Measurements from ENCODE around the gene RNF227. TPM values are rescaled to one million over a fixed set of nuclear protein-coding genes. Genes with fewer than 3 reads are reported as not detected.

Gene RNF227
- total and polyA plus RNA-seq, 2 donors, result 2.7 to 5.8 TPM

DNA sequence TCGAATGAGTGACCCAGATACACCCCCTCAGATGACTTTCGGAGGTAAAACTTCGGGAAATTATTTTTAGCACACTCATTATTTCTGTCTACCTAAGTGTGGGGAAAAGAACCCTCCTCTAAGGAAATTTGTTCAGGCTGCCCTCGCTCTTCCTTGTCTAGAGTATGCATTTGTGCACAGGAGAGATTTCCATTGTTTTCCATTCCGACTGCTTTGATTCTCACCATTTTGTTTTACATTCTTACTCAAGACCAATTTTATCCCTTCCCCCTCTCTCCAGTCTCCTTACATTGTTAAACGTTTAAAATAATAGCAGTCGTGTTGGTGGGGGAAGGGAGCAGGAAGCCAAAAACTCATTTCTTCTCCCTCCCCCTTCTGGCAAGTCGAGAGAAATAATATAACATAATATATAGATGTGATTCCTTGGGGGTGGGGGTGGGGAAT, 29.0 kb downstream of the RNF227 start:
- H3K27ac ChIP-seq (ENCODE audit: low read depth in 1 of 2, low read length in 1 of 2), result peak overlapping the region; percentile 95 to 96

DNA sequence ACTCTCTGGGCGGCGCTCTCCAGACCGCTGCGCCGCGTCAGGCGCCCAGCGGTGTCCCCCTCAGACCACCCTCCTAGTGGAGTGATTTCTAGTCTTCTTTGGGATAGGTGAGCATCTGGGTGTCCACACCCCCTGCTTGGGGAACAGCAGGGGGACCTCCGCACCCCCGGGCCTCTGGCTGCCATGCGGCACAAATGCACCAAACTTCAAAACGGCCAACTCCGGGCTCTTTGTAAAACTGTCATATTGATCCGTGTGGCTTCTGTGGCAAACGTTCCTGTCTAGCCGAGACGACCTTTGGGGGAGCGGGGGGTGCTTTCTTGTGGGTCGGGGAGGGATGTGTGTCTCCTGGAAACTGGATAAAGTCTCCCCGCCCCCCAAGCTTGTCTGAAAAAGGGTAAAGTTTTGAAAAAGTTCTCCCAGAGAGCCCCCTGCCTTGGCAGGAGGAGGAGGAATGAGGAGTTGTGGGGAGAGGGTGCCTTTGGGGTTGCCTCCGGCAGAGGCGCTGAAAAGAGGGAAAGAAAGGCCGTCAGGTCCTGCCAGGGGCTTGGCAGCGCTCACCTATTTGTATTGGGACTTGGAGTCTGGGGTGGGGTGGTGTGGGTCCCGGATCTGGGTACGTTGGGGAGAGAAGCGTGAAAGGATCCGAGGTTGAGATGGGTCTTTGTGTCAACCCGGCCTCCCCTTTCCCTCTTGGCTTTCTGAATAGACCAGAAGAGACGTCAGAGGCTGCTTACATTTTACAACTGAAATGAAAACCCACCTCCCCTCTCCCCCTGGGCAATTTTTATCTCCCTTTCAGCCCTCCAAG, 29.7 kb downstream of the RNF227 start:
- WGBS, result under 1% methylated on average over 30 of the region's 30 CpGs
- Histone ChIP-seq H3K36me3 (ENCODE audit: control insufficient read depth in 2 of 2, insufficient read depth in 2 of 2, low read length in 1 of 2) (peaks cover 17 to 25% of the 10 kb centered on the region in 2 donors), H3K4me3 (ENCODE audit: low read length in 2 of 2) (peak overlapping the region; percentile 82 to 87), H3K27me3 (ENCODE audit: control insufficient read depth in 2 of 2, insufficient read depth in 1 of 2, low read length in 1 of 2) (no peaks in the 10 kb centered on the region), H3K9me3 (ENCODE audit: control insufficient read depth in 2 of 2, insufficient read depth in 1 of 2, low read length in 1 of 2) (peaks cover 0 to 6% of the 10 kb centered on the region in 2 donors), H3K4me1 (ENCODE audit: control insufficient read depth in 2 of 2, insufficient read depth in 2 of 2, low read length in 2 of 2) (peaks cover 32 to 63% of the 10 kb centered on the region in 2 donors), H3K27ac (ENCODE audit: low read depth in 1 of 2, low read length in 1 of 2) (peak overlapping the region; percentile 95 to 96)
- DNase-seq (ENCODE audit: low read depth in 6 of 9, low spot score in 9 of 9), result peak in 2 of 9 donors; percentile 43 to 71

More for the DNA sequence above, 29.0 kb downstream of the RNF227 start:
- Histone ChIP-seq H3K4me3 (ENCODE audit: low read length in 2 of 2) (peak overlapping the region; percentile 82 to 87), H3K9me3 (ENCODE audit: control insufficient read depth in 2 of 2, insufficient read depth in 1 of 2, low read length in 1 of 2) (peaks cover 0 to 6% of the 10 kb centered on the region in 2 donors), H3K27me3 (ENCODE audit: control insufficient read depth in 2 of 2, insufficient read depth in 1 of 2, low read length in 1 of 2) (no peaks in the 10 kb centered on the region), H3K36me3 (ENCODE audit: control insufficient read depth in 2 of 2, insufficient read depth in 2 of 2, low read length in 1 of 2) (peaks cover 21 to 31% of the 10 kb centered on the region in 2 donors), H3K4me1 (ENCODE audit: control insufficient read depth in 2 of 2, insufficient read depth in 2 of 2, low read length in 2 of 2) (peaks cover 26 to 57% of the 10 kb centered on the region in 2 donors)
- WGBS, result 2% methylated on average over 8 of the region's 8 CpGs
- DNase-seq (ENCODE audit: low read depth in 6 of 9, low spot score in 9 of 9), result peak in 1 of 9 donors; percentile 84

DNA sequence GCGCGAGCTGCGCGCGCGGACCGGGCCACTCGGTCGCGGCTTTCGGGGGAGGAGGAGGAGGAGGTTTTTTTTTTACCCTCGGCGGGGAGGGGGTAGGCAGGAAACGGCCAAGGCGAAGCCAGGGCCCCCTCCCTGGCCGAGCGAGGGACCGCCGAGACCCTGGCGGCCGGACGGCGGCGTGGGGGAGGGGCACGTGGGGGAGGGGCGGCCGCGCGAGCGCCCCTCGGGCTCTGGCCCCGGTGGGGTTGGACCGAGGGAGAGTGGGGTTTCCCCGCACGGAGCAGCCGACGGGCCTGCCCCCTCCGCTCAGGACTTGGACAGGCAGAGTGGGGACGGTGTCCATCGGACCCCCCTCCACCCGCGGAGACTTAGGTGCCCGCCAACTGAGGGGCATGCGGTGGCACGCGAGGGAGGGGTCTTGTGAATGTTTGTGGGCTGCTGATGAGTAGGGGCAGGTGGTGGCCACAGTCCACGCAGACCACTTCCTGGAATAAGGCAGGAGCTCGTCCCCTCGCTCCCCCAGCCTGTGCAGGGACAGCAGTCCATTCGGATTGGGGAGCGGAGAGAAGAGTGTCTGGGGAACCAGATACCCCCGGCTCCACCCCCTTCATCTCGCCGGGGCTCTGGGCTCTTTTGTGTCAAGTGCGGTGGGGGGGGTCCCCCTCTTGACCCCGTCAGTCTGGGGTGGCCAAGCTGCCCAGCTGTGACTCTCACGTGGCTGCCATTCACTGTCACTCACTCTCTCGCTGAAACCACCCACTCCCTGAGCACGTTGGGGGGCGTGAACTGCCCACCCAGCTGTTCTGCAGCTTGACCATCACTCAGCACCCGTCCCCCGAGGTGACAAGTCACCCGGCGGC, 30.5 kb downstream of the RNF227 start:
- Histone ChIP-seq H3K4me1 (ENCODE audit: control insufficient read depth in 2 of 2, insufficient read depth in 2 of 2, low read length in 2 of 2) (peaks cover 40 to 71% of the 10 kb centered on the region in 2 donors), H3K9me3 (ENCODE audit: control insufficient read depth in 2 of 2, insufficient read depth in 1 of 2, low read length in 1 of 2) (peaks cover 0 to 6% of the 10 kb centered on the region in 2 donors), H3K4me3 (ENCODE audit: low read length in 2 of 2) (peak overlapping the region; percentile 82 to 87), H3K36me3 (ENCODE audit: control insufficient read depth in 2 of 2, insufficient read depth in 2 of 2, low read length in 1 of 2) (peaks cover 8 to 20% of the 10 kb centered on the region in 2 donors), H3K27me3 (ENCODE audit: control insufficient read depth in 2 of 2, insufficient read depth in 1 of 2, low read length in 1 of 2) (no peaks in the 10 kb centered on the region), H3K27ac (ENCODE audit: low read depth in 1 of 2, low read length in 1 of 2) (peak overlapping the region; percentile 95 to 96)
- DNase-seq (ENCODE audit: low read depth in 6 of 9, low spot score in 9 of 9), result peak in 2 of 9 donors; percentile 36 to 58
- under 1% methylated on average over 64 of the region's 64 CpGs for WGBS

DNA sequence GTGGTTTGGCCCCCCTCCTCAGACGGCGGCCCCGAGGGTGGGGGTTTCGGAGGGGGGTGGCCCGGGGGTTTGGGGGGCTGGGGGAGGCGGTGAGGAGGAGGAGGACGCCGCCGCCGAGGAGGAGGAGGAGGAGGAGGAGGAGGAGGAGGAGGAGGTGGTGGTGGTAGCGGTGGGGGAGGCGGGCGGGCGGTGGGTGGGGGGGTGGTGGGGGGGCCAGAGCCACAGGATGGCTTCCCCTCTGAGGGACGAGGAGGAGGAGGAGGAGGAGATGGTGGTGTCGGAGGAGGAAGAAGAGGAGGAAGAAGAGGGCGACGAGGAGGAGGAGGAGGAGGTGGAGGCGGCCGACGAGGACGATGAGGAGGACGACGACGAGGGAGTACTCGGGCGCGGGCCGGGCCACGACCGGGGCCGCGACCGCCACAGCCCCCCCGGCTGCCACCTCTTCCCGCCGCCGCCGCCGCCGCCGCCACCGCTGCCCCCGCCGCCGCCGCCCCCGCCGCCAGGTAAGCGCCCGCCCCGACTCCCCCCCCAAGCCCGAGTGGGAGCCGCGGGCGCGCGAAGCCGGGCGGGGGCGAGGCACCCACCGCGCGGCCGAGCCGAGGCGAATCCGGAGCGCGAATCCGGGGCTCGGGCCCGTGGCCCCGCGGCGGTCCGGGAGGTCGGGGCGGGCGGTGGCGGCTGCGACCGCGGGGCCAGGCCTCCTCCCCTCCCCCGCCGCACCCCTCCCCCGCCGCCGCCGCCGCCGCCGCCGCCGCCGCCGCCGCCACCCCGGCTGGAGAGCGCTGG, 31.3 kb downstream of the RNF227 start:
- DNase-seq (ENCODE audit: low read depth in 6 of 9, low spot score in 9 of 9), result peak in 2 of 9 donors; percentile 29 to 55
- Histone ChIP-seq H3K4me3 (ENCODE audit: low read length in 2 of 2) (peak overlapping the region; percentile 82 to 87), H3K27me3 (ENCODE audit: control insufficient read depth in 2 of 2, insufficient read depth in 1 of 2, low read length in 1 of 2) (no peaks in the 10 kb centered on the region), H3K4me1 (ENCODE audit: control insufficient read depth in 2 of 2, insufficient read depth in 2 of 2, low read length in 2 of 2) (peaks cover 43 to 75% of the 10 kb centered on the region in 2 donors), H3K9me3 (ENCODE audit: control insufficient read depth in 2 of 2, insufficient read depth in 1 of 2, low read length in 1 of 2) (peaks cover 0 to 6% of the 10 kb centered on the region in 2 donors), H3K27ac (ENCODE audit: low read depth in 1 of 2, low read length in 1 of 2) (peak overlapping the region; percentile 95 to 96), H3K36me3 (ENCODE audit: control insufficient read depth in 2 of 2, insufficient read depth in 2 of 2, low read length in 1 of 2) (peaks cover 3 to 16% of the 10 kb centered on the region in 2 donors)
- 2% methylated on average over 75 of the region's 100 CpGs for WGBS

DNA sequence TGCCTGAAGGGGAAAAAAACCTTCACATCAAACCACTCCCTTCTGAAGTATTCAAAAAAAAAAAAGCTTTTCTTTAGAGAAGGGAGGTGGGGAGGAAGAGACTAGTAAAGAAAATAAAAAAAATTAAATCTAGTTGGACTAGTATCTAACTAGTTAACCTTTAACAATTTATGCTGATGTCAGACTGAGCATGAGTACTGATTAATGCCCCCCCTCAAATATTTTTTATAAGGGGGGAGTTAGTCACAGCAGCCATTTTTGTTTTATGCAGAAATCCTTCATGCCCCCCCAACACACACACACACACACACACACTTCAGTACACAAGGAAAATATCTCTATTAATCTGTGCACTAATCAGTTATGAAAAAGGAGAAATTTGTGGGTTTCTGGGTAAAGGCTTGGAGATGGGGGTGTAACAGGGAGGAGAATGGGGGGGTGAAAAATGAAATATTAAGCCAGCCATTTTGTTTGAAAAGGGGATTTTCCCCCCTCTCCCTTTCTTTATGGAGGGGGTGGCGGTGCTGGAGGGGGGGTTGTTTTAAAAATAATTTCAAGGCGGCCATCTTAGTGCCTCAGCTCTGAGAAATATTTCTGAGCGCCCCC, 32.2 kb downstream of the RNF227 start:
- peaks cover 0 to 8% of the 10 kb centered on the region in 2 donors for H3K36me3 ChIP-seq (ENCODE audit: control insufficient read depth in 2 of 2, insufficient read depth in 2 of 2, low read length in 1 of 2)
- H3K4me3 ChIP-seq (ENCODE audit: low read length in 2 of 2), result peak overlapping the region; percentile 32 to 82
- H3K9me3 ChIP-seq (ENCODE audit: control insufficient read depth in 2 of 2, insufficient read depth in 1 of 2, low read length in 1 of 2), result peaks cover 0 to 6% of the 10 kb centered on the region in 2 donors
- DNase-seq (ENCODE audit: low read depth in 6 of 9, low spot score in 9 of 9), result peak in 2 of 9 donors; percentile 26 to 57
- peaks cover 42 to 70% of the 10 kb centered on the region in 2 donors for H3K4me1 ChIP-seq (ENCODE audit: control insufficient read depth in 2 of 2, insufficient read depth in 2 of 2, low read length in 2 of 2)
- peak overlapping the region; percentile 64 to 85 for H3K27ac ChIP-seq (ENCODE audit: low read depth in 1 of 2, low read length in 1 of 2)
- 3% methylated on average over 3 of the region's 3 CpGs for WGBS
- H3K27me3 ChIP-seq (ENCODE audit: control insufficient read depth in 2 of 2, insufficient read depth in 1 of 2, low read length in 1 of 2), result no peaks in the 10 kb centered on the region

DNA sequence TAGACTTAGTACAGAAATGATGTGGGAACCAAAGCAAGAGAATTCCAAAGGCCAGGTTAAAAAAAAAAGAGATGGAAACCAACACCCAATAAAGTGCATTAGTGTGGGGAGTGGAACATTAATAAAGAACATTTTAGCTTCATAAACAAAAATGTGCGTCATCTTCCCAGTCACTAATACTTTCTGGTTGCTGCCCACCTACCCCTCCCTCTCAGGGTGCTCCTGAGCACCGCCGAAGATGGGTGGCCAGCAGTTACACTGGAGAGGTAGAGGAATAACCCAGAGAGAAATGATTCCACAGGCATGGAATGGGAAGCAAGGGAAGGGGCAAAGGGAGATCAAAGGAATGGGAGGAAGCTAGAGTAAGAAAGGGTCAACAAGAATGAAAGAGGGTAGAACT, 33.5 kb downstream of the RNF227 start:
- Histone ChIP-seq H3K27ac (ENCODE audit: low read depth in 1 of 2, low read length in 1 of 2) (peak overlapping the region in 1 of 2 donors; percentile 8), H3K36me3 (ENCODE audit: control insufficient read depth in 2 of 2, insufficient read depth in 2 of 2, low read length in 1 of 2) (peaks cover 0 to 5% of the 10 kb centered on the region in 2 donors), H3K27me3 (ENCODE audit: control insufficient read depth in 2 of 2, insufficient read depth in 1 of 2, low read length in 1 of 2) (no peaks in the 10 kb centered on the region), H3K4me1 (ENCODE audit: control insufficient read depth in 2 of 2, insufficient read depth in 2 of 2, low read length in 2 of 2) (peaks cover 33 to 57% of the 10 kb centered on the region in 2 donors), H3K9me3 (ENCODE audit: control insufficient read depth in 2 of 2, insufficient read depth in 1 of 2, low read length in 1 of 2) (peaks cover 0 to 6% of the 10 kb centered on the region in 2 donors), H3K4me3 (ENCODE audit: low read length in 2 of 2) (no peak overlapping the region)
- 98% methylated on average over 3 of the region's 3 CpGs for WGBS
- no peak for DNase-seq (ENCODE audit: low read depth in 6 of 9, low spot score in 9 of 9)

DNA sequence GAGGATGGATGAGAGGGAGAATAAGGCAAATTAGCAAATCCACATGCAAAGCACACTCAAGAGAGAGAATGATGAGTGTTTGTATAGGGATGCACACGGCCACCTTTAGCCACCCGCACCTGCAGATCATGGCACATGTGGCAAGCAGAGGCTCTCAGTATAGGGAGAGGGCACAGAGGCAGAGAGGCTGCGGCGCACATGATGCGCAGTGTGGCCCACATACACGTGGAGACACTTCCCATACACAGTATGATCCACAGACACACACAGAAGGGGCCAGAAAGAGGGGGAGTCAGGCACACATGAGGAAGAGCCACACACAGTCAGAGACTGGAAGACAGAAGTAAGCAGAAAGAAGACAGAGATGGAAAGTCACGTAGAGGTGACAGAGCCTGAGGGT, 34.0 kb downstream of the RNF227 start:
- Histone ChIP-seq H3K36me3 (ENCODE audit: control insufficient read depth in 2 of 2, insufficient read depth in 2 of 2, low read length in 1 of 2) (peaks cover 0 to 5% of the 10 kb centered on the region in 2 donors), H3K4me3 (ENCODE audit: low read length in 2 of 2) (no peak overlapping the region), H3K9me3 (ENCODE audit: control insufficient read depth in 2 of 2, insufficient read depth in 1 of 2, low read length in 1 of 2) (peaks cover 0 to 6% of the 10 kb centered on the region in 2 donors), H3K27ac (ENCODE audit: low read depth in 1 of 2, low read length in 1 of 2) (peak overlapping the region; percentile 1 to 57), H3K27me3 (ENCODE audit: control insufficient read depth in 2 of 2, insufficient read depth in 1 of 2, low read length in 1 of 2) (no peaks in the 10 kb centered on the region), H3K4me1 (ENCODE audit: control insufficient read depth in 2 of 2, insufficient read depth in 2 of 2, low read length in 2 of 2) (peaks cover 31 to 55% of the 10 kb centered on the region in 2 donors)
- 69% methylated on average over 7 of the region's 7 CpGs for WGBS
- DNase-seq (ENCODE audit: low read depth in 6 of 9, low spot score in 9 of 9), result peak in 1 of 9 donors; percentile 31

Measured in thymus (tissue), 11 donors.